C4-2B (cell line): ENCODE data around the gene GSTM4.
"Not testable (repeated sequence)": the region's sequence is repeated elsewhere in the genome, so short reads cannot be mapped to it uniquely, and the experiment has no call there.

Experiments used
- H3K27ac ChIP-seq: fragments of 450-650 bp; 2 replicates; pipeline ENCODE4 v1.5.1; 2017
- CTCF ChIP-seq: fragments of 450-650 bp; conservative IDR thresholded peaks from 2 replicates; pipeline ENCODE4 v1.5.1; 2017; ENCODE audit warnings: mild to moderate bottlenecking
- ZFX ChIP-seq: fragments of 450-650 bp; IDR thresholded peaks from 2 replicates; pipeline ENCODE4 v1.6.1; 2017

The GSTM4 gene

GRCh38 chr1:109677459-109677858 lies 21.6 kb downstream of the GSTM4 start:
- TF ChIP-seq CTCF (no peak), ZFX (no peak)
- no peak overlapping the region for H3K27ac ChIP-seq

- H3K27ac ChIP-seq = not testable (repeated sequence)
Measured at GRCh38 chr1:109678637-109679036, 22.7 kb downstream of the GSTM4 start.

- H3K27ac ChIP-seq = not testable (repeated sequence)
Measured at GRCh38 chr1:109684777-109685176, 28.9 kb downstream of the GSTM4 start.

GRCh38 chr1:109685399-109685798 lies 29.5 kb downstream of the GSTM4 start:
- H3K27ac ChIP-seq = not testable (repeated sequence)

GRCh38 chr1:109685890-109686289 lies 30.0 kb downstream of the GSTM4 start:
- H3K27ac ChIP-seq = not testable (repeated sequence)

DNA sequence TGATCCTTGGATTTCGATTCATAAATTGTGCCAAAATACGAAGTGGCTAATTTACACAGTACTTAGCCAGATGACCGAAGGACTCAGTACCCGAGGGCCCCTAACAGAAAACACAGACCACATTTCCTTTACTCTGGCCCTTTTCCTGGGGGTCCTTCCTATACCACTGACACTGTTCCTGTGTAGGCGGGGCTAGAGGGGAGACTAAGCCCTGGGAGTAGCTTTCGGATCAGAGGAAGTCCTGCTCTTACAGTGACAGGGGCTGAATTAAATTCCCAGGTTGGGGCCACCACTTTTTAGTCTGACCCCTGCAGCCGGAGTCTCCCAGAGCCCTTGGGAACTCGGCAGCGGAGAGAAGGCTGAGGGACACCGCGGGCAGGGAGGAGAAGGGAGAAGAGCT lies 31.2 kb downstream of the GSTM4 start:
- H3K27ac ChIP-seq = not testable (repeated sequence)

- no peak for TF ChIP-seq ZFX
- no peak within 1 kb of the TSS for H3K27ac ChIP-seq
Measured at GRCh38 chr1:109687641-109688499, 32.0 kb downstream of the GSTM4 start, which contains the start of gene GSTM1. Gene GSTM1, plus strand, starts transcription at chr1:109687817. Its CDS starts 57 bp downstream, at chr1:109687874.

DNA sequence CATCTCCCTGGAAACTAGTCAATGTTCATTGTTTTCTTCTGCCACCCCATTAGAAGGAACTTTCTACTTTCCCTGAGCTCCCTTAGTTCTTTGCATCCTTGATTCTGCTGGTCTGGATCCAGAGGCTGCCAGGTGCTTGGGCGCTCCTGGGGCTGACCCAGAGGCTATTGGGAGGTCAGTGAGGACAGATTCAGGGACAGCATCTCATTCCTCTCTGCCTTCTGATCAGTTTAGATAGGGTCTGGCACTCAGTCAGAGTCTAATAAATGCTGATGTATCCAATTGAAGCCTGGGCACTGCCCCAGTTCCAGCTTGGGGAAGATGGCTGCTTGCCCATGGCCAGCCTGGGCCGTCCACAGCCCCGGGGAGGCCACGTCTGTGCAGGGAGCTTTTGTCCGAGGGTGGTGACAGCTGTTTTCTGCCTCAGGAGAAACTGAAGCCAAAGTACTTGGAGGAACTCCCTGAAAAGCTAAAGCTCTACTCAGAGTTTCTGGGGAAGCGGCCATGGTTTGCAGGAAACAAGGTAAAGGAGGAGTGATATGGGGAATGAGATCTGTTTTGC lies 34.0 kb downstream of the GSTM4 start:
- TF ChIP-seq CTCF = no peak
- no peak for TF ChIP-seq ZFX
- no peak overlapping the region for H3K27ac ChIP-seq

- no peak overlapping the region for H3K27ac ChIP-seq
- TF ChIP-seq CTCF = no peak
- TF ChIP-seq ZFX = no peak
Measured at GRCh38 chr1:109691759-109692158, 35.9 kb downstream of the GSTM4 start.

DNA sequence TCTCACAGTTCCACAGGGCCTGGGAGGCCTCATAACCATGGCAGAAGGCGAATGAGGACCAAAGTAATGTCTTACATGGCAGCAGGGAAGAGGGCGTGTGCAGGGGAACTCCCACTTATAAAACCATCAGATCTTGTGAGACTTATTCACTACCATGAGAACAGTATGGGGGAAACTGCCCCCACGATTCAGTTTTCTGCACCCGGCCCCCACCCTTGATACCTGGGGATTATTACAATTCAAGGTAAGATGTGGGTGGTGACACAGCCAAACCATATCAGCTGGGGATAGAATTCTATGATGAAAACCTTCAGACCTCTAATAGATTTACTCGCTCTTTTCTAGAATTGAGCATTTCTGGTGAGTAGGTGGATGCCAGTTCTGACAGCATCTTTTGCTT lies 38.5 kb downstream of the GSTM4 start:
- H3K27ac ChIP-seq = not testable (repeated sequence)

DNA sequence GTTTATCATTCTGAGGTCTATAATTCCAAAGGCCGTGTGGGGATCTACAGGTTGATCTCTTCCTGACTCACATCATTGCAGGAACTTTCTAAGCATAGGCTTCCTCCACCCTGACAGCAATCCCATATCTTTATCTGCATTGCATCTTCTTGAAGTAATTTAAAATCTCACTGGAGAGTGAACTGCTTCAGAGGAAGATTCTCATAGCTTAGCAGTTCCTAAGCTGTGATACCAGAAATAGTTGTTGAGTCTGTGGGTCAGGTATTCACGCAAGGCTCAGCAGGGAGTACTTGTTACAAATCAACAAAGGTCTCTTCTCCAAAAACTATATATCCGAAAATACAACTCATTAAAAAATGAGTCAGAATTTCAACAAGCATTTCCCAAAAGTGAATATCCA lies 39.2 kb downstream of the GSTM4 start:
- H3K27ac ChIP-seq = not testable (repeated sequence)

GRCh38 chr1:109697066-109697465 lies 41.2 kb downstream of the GSTM4 start:
- H3K27ac ChIP-seq = no peak overlapping the region
- TF ChIP-seq ZFX = no peak
- TF ChIP-seq CTCF = no peak

- H3K27ac ChIP-seq = not testable (repeated sequence)
Measured at GRCh38 chr1:109697861-109698260, 42.0 kb downstream of the GSTM4 start.

DNA sequence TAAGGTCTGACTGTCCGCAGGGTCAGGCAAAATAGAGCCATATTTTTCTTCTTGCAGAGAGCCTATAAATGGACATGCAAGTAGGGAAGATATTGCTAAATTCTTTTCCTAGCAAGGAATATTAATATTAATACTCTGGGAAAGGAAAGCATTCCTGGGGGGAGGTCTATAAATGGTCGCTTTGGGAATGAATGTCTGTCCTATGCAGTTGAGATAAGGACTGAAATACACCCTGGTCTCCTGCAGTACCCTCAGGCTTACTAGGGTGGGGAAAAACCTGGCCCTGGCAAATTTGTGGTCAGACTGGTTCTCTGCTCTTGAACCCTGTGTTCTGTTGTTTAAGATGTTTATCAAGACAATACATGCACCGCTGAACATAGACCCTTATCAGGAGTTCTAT lies 47.0 kb downstream of the GSTM4 start:
- not testable (repeated sequence) for H3K27ac ChIP-seq
